ENCODE results near the gene BPTF.
"Not testable (repeated sequence)": the region's sequence is repeated elsewhere in the genome, so short reads cannot be mapped to it uniquely, and the experiment has no call there.

Gene BPTF

GRCh38 chr17:67884741-67885140 is 59.4 kb downstream of the BPTF start:
- no CpG with 5 or more reads among the region's 1 CpG for WGBS (ENCODE audit: insufficient coverage, insufficient read length)
- Histone ChIP-seq H3K9me3 (ENCODE audit: control insufficient read depth, insufficient read depth, low read length) (no peaks in the 10 kb centered on the region), H3K36me3 (ENCODE audit: control insufficient read depth, insufficient read depth, low read length) (peaks cover 5% of the 10 kb centered on the region; the same call in 1 of the 2 replicates), H3K4me3 (ENCODE audit: low read length) (no peak overlapping the region), H3K27me3 (ENCODE audit: control insufficient read depth, insufficient read depth, low read length) (no peaks in the 10 kb centered on the region), H3K27ac (ENCODE audit: low read length) (no peak overlapping the region), H3K4me1 (ENCODE audit: control insufficient read depth, insufficient read depth, low read length) (no peaks in the 10 kb centered on the region)
- no peak for DNase-seq (ENCODE audit: low read depth, low spot score)

GRCh38 chr17:67891481-67892119 is 66.3 kb downstream of the BPTF start:
- no peak overlapping the region for H3K27ac ChIP-seq (ENCODE audit: low read length)

GRCh38 chr17:67902511-67903231 is 77.4 kb downstream of the BPTF start:
- Histone ChIP-seq H3K36me3 (ENCODE audit: control insufficient read depth, insufficient read depth, low read length) (peaks cover 6% of the 10 kb centered on the region; the same call in 1 of the 2 replicates), H3K4me3 (ENCODE audit: low read length) (no peak overlapping the region), H3K27ac (ENCODE audit: low read length) (no peak overlapping the region), H3K4me1 (ENCODE audit: control insufficient read depth, insufficient read depth, low read length) (no peaks in the 10 kb centered on the region), H3K27me3 (ENCODE audit: control insufficient read depth, insufficient read depth, low read length) (no peaks in the 10 kb centered on the region), H3K9me3 (ENCODE audit: control insufficient read depth, insufficient read depth, low read length) (no peaks in the 10 kb centered on the region)
- no CpG with 5 or more reads among the region's 12 CpGs for WGBS (ENCODE audit: insufficient coverage, insufficient read length)
- DNase-seq (ENCODE audit: low read depth, low spot score) = no peak

More at GRCh38 chr17:67891481-67892119, 66.3 kb downstream of the BPTF start:
- Histone ChIP-seq H3K4me3 (ENCODE audit: low read length) (no peak overlapping the region), H3K36me3 (ENCODE audit: control insufficient read depth, insufficient read depth, low read length) (peaks cover 7% of the 10 kb centered on the region; the same call in 1 of the 2 replicates), H3K9me3 (ENCODE audit: control insufficient read depth, insufficient read depth, low read length) (no peaks in the 10 kb centered on the region), H3K27me3 (ENCODE audit: control insufficient read depth, insufficient read depth, low read length) (no peaks in the 10 kb centered on the region), H3K4me1 (ENCODE audit: control insufficient read depth, insufficient read depth, low read length) (no peaks in the 10 kb centered on the region)
- no CpG with 5 or more reads among the region's 6 CpGs for WGBS (ENCODE audit: insufficient coverage, insufficient read length)
- DNase-seq (ENCODE audit: low read depth, low spot score) = no peak

- H3K36me3 ChIP-seq (ENCODE audit: control insufficient read depth, insufficient read depth, low read length) = not testable (repeated sequence)
These were observed 80.0 kb downstream of the BPTF start for GRCh38 chr17:67905298-67905697.

GRCh38 chr17:67910117-67910803 is 85.0 kb downstream of the BPTF start:
- not testable (repeated sequence) for H3K27me3 ChIP-seq (ENCODE audit: control insufficient read depth, insufficient read depth, low read length); H3K4me1 ChIP-seq (ENCODE audit: control insufficient read depth, insufficient read depth, low read length); H3K27ac ChIP-seq (ENCODE audit: low read length); DNase-seq (ENCODE audit: low read depth, low spot score); H3K4me3 ChIP-seq (ENCODE audit: low read length); H3K9me3 ChIP-seq (ENCODE audit: control insufficient read depth, insufficient read depth, low read length)
- WGBS (ENCODE audit: insufficient coverage, insufficient read length) = no CpG with 5 or more reads among the region's 7 CpGs
- peaks cover 13% of the 10 kb centered on the region; the same call in 1 of the 2 replicates for H3K36me3 ChIP-seq (ENCODE audit: control insufficient read depth, insufficient read depth, low read length)

More at GRCh38 chr17:67905298-67905697, 80.0 kb downstream of the BPTF start:
- not testable (repeated sequence) for H3K27ac ChIP-seq (ENCODE audit: low read length); DNase-seq (ENCODE audit: low read depth, low spot score); H3K4me3 ChIP-seq (ENCODE audit: low read length); H3K9me3 ChIP-seq (ENCODE audit: control insufficient read depth, insufficient read depth, low read length); H3K27me3 ChIP-seq (ENCODE audit: control insufficient read depth, insufficient read depth, low read length); H3K4me1 ChIP-seq (ENCODE audit: control insufficient read depth, insufficient read depth, low read length)
- no CpG with 5 or more reads among the region's 2 CpGs for WGBS (ENCODE audit: insufficient coverage, insufficient read length)

- Histone ChIP-seq H3K4me1 (ENCODE audit: control insufficient read depth, insufficient read depth, low read length) (no peaks in the 10 kb centered on the region), H3K36me3 (ENCODE audit: control insufficient read depth, insufficient read depth, low read length) (peaks cover 13% of the 10 kb centered on the region; the same call in 1 of the 2 replicates), H3K9me3 (ENCODE audit: control insufficient read depth, insufficient read depth, low read length) (no peaks in the 10 kb centered on the region), H3K27me3 (ENCODE audit: control insufficient read depth, insufficient read depth, low read length) (no peaks in the 10 kb centered on the region), H3K4me3 (ENCODE audit: low read length) (no peak overlapping the region), H3K27ac (ENCODE audit: low read length) (no peak overlapping the region)
- no CpG with 5 or more reads among the region's 10 CpGs for WGBS (ENCODE audit: insufficient coverage, insufficient read length)
- DNase-seq (ENCODE audit: low read depth, low spot score) = no peak
These were observed 85.9 kb downstream of the BPTF start for GRCh38 chr17:67911059-67911782.

- Histone ChIP-seq H3K9me3 (ENCODE audit: control insufficient read depth, insufficient read depth, low read length) (no peaks in the 10 kb centered on the region), H3K36me3 (ENCODE audit: control insufficient read depth, insufficient read depth, low read length) (peaks cover 13% of the 10 kb centered on the region; the same call in 1 of the 2 replicates), H3K27me3 (ENCODE audit: control insufficient read depth, insufficient read depth, low read length) (no peaks in the 10 kb centered on the region), H3K4me1 (ENCODE audit: control insufficient read depth, insufficient read depth, low read length) (no peaks in the 10 kb centered on the region), H3K27ac (ENCODE audit: low read length) (no peak overlapping the region), H3K4me3 (ENCODE audit: low read length) (no peak overlapping the region)
- DNase-seq (ENCODE audit: low read depth, low spot score) = no peak
- no CpG with 5 or more reads among the region's 4 CpGs for WGBS (ENCODE audit: insufficient coverage, insufficient read length)
These were observed 86.8 kb downstream of the BPTF start for GRCh38 chr17:67912088-67912487.

GRCh38 chr17:67912656-67913055 is 87.4 kb downstream of the BPTF start:
- H3K36me3 ChIP-seq (ENCODE audit: control insufficient read depth, insufficient read depth, low read length) = peaks cover 13% of the 10 kb centered on the region; the same call in 1 of the 2 replicates
- no peak overlapping the region; the same call in 1 of the 2 replicates for H3K4me3 ChIP-seq (ENCODE audit: low read length)
- no peak for DNase-seq (ENCODE audit: low read depth, low spot score)
- H3K9me3 ChIP-seq (ENCODE audit: control insufficient read depth, insufficient read depth, low read length) = no peaks in the 10 kb centered on the region
- no CpG with 5 or more reads among the region's 7 CpGs for WGBS (ENCODE audit: insufficient coverage, insufficient read length)
- no peaks in the 10 kb centered on the region for H3K4me1 ChIP-seq (ENCODE audit: control insufficient read depth, insufficient read depth, low read length)
- no peak overlapping the region for H3K27ac ChIP-seq (ENCODE audit: low read length)
- no peaks in the 10 kb centered on the region for H3K27me3 ChIP-seq (ENCODE audit: control insufficient read depth, insufficient read depth, low read length)

- H3K27me3 ChIP-seq (ENCODE audit: control insufficient read depth, insufficient read depth, low read length) = no peaks in the 10 kb centered on the region
- H3K4me1 ChIP-seq (ENCODE audit: control insufficient read depth, insufficient read depth, low read length) = no peaks in the 10 kb centered on the region
- DNase-seq (ENCODE audit: low read depth, low spot score) = no peak
- no peak overlapping the region for H3K27ac ChIP-seq (ENCODE audit: low read length)
- H3K36me3 ChIP-seq (ENCODE audit: control insufficient read depth, insufficient read depth, low read length) = peaks cover 11% of the 10 kb centered on the region; the same call in 1 of the 2 replicates
- no peaks in the 10 kb centered on the region for H3K9me3 ChIP-seq (ENCODE audit: control insufficient read depth, insufficient read depth, low read length)
- WGBS (ENCODE audit: insufficient coverage, insufficient read length) = no CpG with 5 or more reads among the region's 4 CpGs
- no peak overlapping the region for H3K4me3 ChIP-seq (ENCODE audit: low read length)
These were observed 94.9 kb downstream of the BPTF start for GRCh38 chr17:67920212-67920611.

- DNase-seq (ENCODE audit: low read depth, low spot score) = no peak
These were observed 97.2 kb downstream of the BPTF start for GRCh38 chr17:67922503-67922902.

More at GRCh38 chr17:67922503-67922902, 97.2 kb downstream of the BPTF start:
- Histone ChIP-seq H3K27ac (ENCODE audit: low read length) (no peak overlapping the region), H3K4me1 (ENCODE audit: control insufficient read depth, insufficient read depth, low read length) (no peaks in the 10 kb centered on the region), H3K9me3 (ENCODE audit: control insufficient read depth, insufficient read depth, low read length) (no peaks in the 10 kb centered on the region), H3K27me3 (ENCODE audit: control insufficient read depth, insufficient read depth, low read length) (no peaks in the 10 kb centered on the region), H3K4me3 (ENCODE audit: low read length) (no peak overlapping the region), H3K36me3 (ENCODE audit: control insufficient read depth, insufficient read depth, low read length) (peaks cover 11% of the 10 kb centered on the region; the same call in 1 of the 2 replicates)
- WGBS (ENCODE audit: insufficient coverage, insufficient read length) = no CpG with 5 or more reads among the region's 5 CpGs

Data from iPS DF 6.9 (cell line).